NCI-H226 (cell line): ENCODE data around the gene ARSD.
"Not testable (repeated sequence)": the region's sequence is repeated elsewhere in the genome, so short reads cannot be mapped to it uniquely, and the experiment has no call there.

Experiments
- DNase-seq: peaks from one replicate; pipeline ENCODE4 v3.0.0-alpha.2; 2015

ARSD gene

DNA sequence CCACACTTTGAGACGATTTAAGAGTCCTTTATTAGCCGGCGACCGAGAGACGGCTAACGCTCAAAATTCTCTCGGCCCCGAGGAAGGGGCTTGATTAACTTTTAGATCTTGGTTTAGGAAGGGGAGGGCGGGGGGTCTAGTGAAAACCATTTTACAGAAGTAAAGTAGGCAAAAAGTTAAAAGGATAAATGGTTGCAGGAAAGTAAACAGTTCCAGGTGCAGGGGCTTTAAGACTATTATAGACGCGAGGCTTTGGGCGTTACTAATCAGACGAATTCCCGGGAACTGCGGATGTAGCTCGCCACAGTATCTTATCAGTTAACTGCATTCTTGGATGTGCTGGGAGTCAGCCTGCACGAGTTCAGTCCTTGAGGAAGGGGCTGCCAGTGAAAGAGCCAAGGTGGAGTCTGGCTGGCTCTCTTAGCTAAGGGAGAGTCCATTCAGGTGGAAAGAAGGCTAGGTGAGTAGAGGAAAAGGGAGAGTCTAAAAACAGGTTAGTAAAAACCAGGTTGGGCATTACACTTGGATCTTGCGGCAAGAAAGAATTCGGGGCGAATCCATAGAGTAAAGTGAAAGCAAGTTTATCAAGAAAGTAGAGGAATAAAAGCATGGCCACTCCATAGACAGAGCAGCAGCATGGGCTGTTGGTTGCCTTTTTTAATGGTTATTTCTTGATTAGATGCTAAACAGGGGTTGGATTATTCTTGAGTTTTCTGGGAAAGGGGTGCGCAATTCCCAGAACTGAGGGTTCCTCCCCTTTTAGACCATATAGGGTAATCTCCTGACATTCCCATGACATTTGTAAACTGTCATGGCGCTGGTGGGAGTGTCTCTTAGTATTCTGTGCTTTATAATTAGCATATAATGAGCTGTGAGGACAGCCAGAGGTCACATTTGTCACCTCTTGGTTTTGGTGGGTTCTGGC lies 38.3 kb downstream of the ARSD start:
- not testable (repeated sequence) for DNase-seq

- DNase-seq = not testable (repeated sequence)
Measured at GRCh38 chrX:2889706-2890490, 39.2 kb downstream of the ARSD start.

- DNase-seq = no peak
Measured at GRCh38 chrX:2889045-2889605, 40.0 kb downstream of the ARSD start.

DNA sequence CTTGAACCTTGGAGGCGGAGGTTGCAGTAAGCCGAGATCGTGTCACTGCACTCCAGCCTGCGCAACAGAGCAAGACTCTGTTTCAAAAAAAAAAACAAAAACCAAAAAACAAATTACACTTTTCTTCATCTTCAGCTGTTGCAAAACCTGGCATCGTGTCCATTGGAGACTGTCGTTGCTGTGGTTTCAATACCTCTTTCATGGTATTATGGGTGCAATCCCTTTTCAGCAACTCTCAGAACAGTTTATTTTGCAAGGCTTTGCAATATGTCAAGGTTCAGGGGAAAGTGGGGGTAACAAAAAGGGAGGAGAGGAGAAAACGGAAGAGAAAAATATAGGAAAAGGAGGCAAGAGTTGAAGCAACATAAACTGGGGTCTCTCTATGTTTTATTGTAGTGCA lies 40.8 kb downstream of the ARSD start:
- no peak for DNase-seq

DNA sequence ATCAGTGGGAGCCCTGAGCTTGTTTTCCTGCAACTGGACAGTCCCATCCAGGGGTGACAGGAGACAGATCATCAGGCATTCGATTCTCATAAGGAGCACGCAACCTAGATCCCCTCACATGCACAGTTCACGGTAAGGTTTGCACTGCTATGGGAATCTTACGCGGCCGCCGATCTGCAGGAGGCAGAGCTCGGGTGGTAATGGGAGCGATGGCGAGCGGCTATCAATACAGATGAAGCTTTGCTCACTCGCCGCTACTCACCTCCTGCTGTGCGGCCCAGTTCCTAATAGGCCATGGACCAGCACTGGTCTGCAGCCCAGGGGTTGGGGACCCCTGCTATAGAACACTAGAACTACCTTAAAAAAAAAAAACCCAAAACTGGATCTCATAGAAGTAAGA lies 45.4 kb downstream of the ARSD start:
- no peak for DNase-seq

DNA sequence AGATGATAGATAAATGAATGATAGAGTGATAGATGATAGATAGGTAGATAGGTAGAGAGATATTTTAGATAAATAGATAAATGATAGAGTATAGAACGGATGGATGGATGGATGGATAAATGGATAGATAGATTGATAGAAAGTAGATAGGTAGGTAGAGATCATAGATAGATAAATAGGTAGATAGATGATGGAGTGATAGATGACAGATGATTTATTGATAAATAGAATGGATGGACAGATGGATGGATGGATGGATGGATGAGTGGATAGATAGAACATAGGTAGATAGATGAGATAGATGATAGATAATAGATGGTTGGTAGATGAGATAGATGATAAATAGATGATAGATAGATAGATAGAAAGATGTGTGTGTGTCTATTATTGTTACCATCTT lies 49.5 kb downstream of the ARSD start:
- DNase-seq = no peak

GRCh38 chrX:2878563-2878962 lies 50.6 kb downstream of the ARSD start:
- DNase-seq = no peak

DNA sequence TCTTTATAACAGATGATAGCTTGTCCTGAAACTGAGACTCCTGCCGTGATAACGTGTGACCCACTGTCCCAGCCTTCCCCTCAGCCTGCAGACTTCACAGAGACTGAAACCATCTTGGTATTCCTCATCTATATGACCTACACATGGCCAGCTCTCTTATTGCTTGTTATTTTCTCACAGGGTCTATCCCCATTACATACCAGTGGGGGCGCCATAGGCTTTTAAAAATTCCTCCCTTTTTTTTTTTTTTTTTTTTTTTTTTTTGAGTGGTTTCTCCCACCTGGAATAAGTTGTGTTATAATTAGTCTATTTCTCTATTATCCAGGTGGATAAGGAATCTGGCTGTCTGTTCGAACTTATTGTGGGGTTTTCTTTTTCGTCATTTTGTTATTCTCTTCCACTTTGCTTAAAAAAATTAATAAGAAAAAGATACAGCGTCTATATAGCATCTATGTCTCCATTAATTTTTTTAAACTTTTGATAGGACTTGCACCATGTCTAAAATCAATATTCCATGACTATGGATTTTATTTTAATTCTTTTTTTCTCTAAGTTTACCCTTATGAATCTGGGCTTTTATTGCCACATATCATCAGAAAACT lies 53.2 kb downstream of the ARSD start:
- no peak for DNase-seq

- no peak for DNase-seq
Measured at GRCh38 chrX:2875136-2875481, 54.0 kb downstream of the ARSD start.

DNA sequence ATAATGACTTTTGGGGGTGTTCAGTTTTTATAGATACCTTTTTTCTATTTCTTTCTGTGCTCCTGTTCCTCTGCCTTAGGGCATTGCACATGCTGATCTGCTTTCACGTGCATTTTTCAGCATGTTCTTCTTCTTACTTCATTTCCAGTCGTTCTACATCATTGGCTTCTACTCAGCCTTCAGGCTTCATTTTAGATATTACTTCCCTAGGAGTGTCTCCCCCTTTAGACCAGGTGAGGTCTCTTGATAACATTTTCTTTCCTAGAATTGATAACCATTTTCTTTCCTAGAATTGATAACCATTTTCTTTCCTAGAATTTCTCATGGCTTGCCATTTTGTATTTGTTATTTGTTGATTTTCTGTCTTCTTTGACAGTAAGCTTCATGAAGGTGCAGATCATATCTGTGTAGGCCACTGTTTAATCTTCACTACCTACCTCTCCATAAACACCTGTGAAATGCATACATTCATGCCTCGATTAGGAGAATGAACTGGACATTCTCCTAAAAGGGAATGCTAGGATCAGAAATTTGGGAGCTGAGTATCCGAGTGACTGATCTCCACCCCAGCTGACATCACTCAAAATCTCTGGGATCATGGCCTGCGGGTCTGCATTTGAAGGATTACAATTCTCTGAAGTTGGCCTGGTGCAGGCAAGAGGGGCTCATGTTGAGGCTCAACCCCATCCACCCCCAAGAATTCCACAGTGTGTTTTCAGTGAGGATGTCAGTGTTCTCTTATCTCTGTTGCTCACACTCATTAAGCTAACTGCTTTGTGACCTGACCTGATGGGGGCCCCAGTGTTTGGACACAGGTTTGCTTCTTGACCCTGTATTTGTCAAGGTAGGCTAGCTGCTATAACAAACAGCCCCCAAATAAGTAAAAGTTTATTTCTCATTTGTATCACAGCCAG lies 54.7 kb downstream of the ARSD start:
- no peak for DNase-seq

DNA sequence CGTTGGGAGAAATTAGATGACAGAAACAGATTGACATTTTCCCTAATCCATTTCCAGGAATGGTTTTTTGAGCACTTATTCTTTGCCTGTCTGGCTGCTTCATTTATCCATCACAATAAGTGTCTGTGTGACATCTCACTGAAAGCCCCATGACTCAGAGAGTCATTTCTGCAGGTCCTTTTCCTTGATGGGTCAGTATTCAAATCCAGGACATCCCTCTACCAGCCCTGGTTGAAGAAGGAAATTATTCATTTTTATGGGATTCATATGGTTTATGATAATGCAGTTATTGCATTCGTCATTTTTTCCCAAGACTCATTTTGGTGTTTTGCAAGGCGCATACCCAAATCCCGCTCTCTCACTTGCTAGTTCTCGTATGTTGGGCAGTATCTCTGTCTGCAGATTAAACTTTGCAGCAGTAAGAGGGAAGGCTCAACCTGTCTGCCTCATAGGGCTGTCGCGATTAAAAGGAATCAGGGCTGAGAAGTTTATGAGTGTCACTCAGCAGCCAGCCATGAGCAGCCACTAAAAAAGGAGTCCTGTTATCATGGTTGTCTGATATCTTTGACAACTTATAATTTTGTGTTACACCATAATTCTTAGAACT lies 56.4 kb downstream of the ARSD start:
- DNase-seq = no peak

DNA sequence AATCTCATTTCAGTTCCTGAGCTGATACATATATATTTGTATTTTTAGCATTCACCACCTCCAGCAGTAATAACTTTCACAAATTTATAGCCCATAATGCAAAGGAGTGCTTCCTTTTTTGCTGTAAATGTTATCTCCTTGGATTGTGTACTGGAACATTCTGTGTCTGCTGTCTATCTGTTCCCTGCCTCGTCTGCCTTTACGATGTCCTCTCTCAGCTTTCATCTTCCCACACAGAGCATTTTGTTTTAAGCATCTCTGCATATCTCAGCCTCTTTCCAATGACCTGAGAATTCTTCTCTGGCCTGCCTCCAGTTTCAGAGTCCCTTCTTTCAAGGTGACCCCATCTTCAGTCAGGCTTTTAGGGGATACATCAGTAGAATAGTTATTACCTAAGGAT lies 57.3 kb downstream of the ARSD start:
- no peak for DNase-seq

DNA sequence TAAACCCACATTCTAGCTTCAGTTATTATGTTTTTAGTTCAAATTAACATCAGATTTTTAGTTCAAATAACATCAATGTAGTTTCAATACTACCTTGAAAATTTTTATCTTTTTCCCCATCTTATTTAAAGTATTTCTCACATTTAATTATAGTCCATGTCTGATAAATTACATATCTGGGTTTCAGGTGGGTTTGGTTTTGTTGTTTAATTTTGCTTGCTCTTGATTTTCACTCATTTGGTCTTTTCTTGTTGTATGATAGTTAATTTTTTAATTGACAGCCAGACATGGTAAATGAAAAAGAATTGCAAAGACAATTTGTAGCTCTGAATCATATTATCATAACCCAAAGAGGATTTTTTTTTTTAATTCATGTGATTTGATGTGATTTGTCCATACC lies 58.5 kb downstream of the ARSD start:
- DNase-seq = no peak

GRCh38 chrX:2867206-2867605 lies 61.9 kb downstream of the ARSD start:
- no peak for DNase-seq

DNA sequence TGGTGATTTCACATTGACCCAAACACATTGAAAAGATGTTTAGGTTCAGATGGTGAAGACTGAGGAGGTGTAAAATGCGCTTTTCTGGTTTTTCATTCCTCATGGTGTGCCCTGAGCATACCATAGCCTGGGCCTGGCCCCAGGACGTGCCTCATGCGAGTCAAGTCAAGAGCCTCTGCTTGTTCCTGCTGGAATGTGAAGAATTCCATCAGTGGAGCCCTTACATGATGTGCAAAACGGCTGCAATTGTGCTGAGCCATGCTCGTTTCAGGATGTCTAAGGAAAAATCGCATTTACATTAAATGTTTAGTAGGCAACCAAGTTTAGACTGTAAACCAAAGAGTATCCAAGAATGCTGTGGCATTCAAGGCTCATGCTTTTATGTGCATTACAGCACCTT lies 65.5 kb downstream of the ARSD start:
- no peak for DNase-seq

GRCh38 chrX:2862404-2862803 lies 66.7 kb downstream of the ARSD start:
- DNase-seq = no peak

GRCh38 chrX:2859197-2859797 lies 69.8 kb downstream of the ARSD start:
- DNase-seq = no peak

GRCh38 chrX:2857566-2857965 lies 71.6 kb downstream of the ARSD start:
- no peak for DNase-seq

DNA sequence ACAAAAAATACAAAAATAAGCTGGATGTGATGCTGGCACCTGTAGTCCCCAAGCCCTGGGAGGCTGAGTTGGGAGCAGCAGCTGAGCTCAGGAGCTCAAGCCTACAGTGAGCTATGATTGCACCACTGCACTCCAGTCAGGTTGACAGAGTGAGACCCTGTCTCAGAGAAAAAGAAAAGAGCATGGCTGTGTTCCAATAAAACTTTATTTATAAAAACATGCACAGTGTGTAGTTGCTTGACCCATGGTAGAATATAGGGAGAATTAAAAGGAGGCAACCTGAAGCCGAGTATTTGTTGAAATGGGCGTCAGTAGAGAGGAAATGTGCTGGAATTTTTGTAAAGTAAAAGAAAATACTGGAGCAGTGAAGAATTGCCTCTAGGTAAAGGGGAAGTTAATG lies 73.4 kb downstream of the ARSD start:
- no peak for DNase-seq

GRCh38 chrX:2854918-2855317 lies 74.2 kb downstream of the ARSD start:
- DNase-seq = no peak
